Activated CD8-positive, alpha-beta T cell treated with anti-CD3 and anti-CD28 coated beads for 36 hours (primary cell): ENCODE results near the gene RBMX2. TPM values are rescaled to one million over a fixed set of nuclear protein-coding genes. Genes with fewer than 3 reads are reported as not detected.

Source experiments
- ATAC-seq: fragments of 200-7000 bp; cut with Tn5 transposase; one replicate; pipeline ENCODE4 v1.10.0; 2021; ENCODE audit warnings: mild to moderate bottlenecking, moderate library complexity
- CTCF ChIA-PET: fragments of 350-600 bp; sonication (Branson Sonifier 250); formaldehyde crosslinking; loops from one replicate; lab custom pipeline; 2021; ENCODE audit warnings: antibody characterized with exemption; lab: Charles Lee
- POLR2A ChIA-PET: fragments of 350-600 bp; sonication (Branson Sonifier 250); formaldehyde crosslinking; loops from one replicate; lab custom pipeline; 2021; ENCODE audit warnings: antibody characterized with exemption; lab: Charles Lee
- DNase-seq: peaks from one replicate; pipeline ENCODE4 v3.0.0-alpha.2; 2020
- H3K27ac Mint-ChIP-seq: one replicate; pipeline ENCODE4 v1.8.0; 2021; ENCODE audit warnings: mild to moderate bottlenecking, mixed read lengths
- H3K27me3 Mint-ChIP-seq: one replicate; pipeline ENCODE4 v1.8.0; 2021; ENCODE audit warnings: mixed read lengths
- H3K36me3 Mint-ChIP-seq: one replicate; pipeline ENCODE4 v1.8.0; 2021; ENCODE audit warnings: low read depth, mixed read lengths
- H3K4me1 Mint-ChIP-seq: one replicate; pipeline ENCODE4 v1.8.0; 2021; ENCODE audit warnings: low read depth, mixed read lengths
- H3K4me3 Mint-ChIP-seq: one replicate; pipeline ENCODE4 v1.8.0; 2021; ENCODE audit warnings: mild to moderate bottlenecking, moderate library complexity, mixed read lengths
- H3K9me3 Mint-ChIP-seq: one replicate; pipeline ENCODE4 v1.8.0; 2021; ENCODE audit warnings: mixed read lengths
- intact Hi-C: fragments of 100-400 bp; cut with micrococcal nuclease; formaldehyde crosslinking; loops from one replicate; pipeline ENCODE4 v1.10.0; 2022
- total RNA-seq, 2 experiments: library from RNA; stranded (reverse); gene quantifications; one replicate each; pipeline ENCODE4 v1.2.3, GENCODE V29; 2021
- TF ChIP-seq, protein P1 (sequence below): fragments of 200-600 bp; IDR thresholded peaks from one replicate; pipeline ENCODE4 v1.8.0; 2022; ENCODE audit warnings: antibody characterized with exemption, mild to moderate bottlenecking

Gene RBMX2
- total RNA-seq, 2 experiments from 2014 or later = 25.4 to 27.9 TPM

DNA sequence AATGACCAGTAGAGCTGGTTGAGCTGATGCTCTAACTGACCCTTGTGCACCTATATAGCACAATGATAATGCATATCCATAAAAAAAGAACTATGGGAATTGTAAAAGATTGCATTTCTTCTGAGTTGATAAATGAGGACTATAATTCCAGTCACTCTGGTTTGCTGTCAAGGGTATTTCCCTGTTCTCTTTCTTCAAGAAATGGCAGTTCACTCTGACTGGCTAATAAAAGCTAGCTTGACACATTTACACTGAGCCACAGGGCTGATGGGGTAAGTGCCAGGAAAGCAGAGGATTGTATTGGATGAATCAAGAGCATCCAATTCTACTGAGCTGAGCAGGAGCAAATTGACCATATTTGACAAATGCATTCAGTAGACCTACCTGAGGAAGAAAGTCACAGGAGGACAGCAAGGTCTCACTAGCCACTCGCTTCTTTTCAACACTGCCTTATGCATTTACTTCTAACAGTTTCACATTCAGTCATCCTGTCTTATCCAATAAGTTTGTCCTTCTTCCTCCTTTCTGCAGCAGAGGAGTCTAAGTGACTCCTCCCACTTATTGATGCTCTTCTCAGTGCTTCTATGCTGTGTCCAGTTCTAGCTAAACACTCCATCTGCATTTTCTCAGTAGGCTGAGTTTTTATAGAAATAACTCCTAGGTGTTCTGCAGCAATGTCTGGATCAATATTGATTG, 43.0 kb downstream of the RBMX2 start:
- intact Hi-C loops = no loop called here
- no peaks in the 10 kb centered on the region for H3K4me1 Mint-ChIP-seq
- no peaks in the 10 kb centered on the region for H3K27me3 Mint-ChIP-seq
- H3K9me3 Mint-ChIP-seq = no peaks in the 10 kb centered on the region
- no peak overlapping the region for H3K4me3 Mint-ChIP-seq
- DNase-seq = no peak
- TF ChIP-seq, protein P1, sequence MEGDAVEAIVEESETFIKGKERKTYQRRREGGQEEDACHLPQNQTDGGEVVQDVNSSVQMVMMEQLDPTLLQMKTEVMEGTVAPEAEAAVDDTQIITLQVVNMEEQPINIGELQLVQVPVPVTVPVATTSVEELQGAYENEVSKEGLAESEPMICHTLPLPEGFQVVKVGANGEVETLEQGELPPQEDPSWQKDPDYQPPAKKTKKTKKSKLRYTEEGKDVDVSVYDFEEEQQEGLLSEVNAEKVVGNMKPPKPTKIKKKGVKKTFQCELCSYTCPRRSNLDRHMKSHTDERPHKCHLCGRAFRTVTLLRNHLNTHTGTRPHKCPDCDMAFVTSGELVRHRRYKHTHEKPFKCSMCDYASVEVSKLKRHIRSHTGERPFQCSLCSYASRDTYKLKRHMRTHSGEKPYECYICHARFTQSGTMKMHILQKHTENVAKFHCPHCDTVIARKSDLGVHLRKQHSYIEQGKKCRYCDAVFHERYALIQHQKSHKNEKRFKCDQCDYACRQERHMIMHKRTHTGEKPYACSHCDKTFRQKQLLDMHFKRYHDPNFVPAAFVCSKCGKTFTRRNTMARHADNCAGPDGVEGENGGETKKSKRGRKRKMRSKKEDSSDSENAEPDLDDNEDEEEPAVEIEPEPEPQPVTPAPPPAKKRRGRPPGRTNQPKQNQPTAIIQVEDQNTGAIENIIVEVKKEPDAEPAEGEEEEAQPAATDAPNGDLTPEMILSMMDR = no peak
- POLR2A ChIA-PET = no interaction called here
- CTCF ChIA-PET = no interaction called here
- H3K36me3 Mint-ChIP-seq = no peaks in the 10 kb centered on the region
- ATAC-seq = no peak
- no peak overlapping the region for H3K27ac Mint-ChIP-seq

DNA sequence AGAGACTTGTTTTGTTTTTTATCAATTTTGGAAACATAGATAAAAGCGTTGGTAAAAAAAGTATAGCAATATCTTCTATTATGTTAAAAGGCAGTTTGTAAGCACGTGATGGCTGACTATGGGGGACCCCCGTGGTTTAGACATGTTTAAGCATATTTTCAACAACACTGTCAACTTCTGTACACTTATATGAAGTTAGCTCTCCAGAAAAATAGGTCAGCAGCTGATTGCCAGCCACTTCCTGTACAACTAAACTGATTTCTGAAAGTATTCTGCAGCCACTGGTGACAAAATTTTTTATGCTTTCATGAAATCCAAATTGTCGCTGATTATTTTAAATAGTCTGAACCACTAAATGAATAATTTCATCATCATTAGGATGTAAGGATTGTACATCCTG, 45.2 kb downstream of the RBMX2 start:
- Mint-ChIP-seq H3K4me1 (no peaks in the 10 kb centered on the region), H3K36me3 (no peaks in the 10 kb centered on the region)
- CTCF ChIA-PET = no interaction called here

More for the DNA sequence above, 45.2 kb downstream of the RBMX2 start:
- H3K9me3 Mint-ChIP-seq = no peaks in the 10 kb centered on the region
- POLR2A ChIA-PET = no interaction called here
- DNase-seq (no peak), ATAC-seq (no peak)
- TF ChIP-seq, protein P1 = no peak
- intact Hi-C loops = no loop called here
- H3K27ac Mint-ChIP-seq = no peak overlapping the region
- no peaks in the 10 kb centered on the region for H3K27me3 Mint-ChIP-seq
- no peak overlapping the region for H3K4me3 Mint-ChIP-seq

Other genes with a start within 250 kb of the RBMX2 start
- 10 to 100 TPM; 51.5 to 54.3 TPM for gene AIFM1, start 236.1 kb upstream of the RBMX2 start, total RNA-seq
- gene RAB33A, start 230.0 kb upstream of the RBMX2 start, total RNA-seq = 10 to 100 TPM; 28.2 to 28.8 TPM
- 1 to 10 TPM; 5.4 to 5.8 TPM for gene ZNF280C, start 133.1 kb upstream of the RBMX2 start, total RNA-seq
- 1 to 10 TPM; 6.7 to 8.6 TPM for gene SLC25A14, start 62.1 kb upstream of the RBMX2 start, total RNA-seq
- not detected for gene GPR119, start 16.3 kb upstream of the RBMX2 start, total RNA-seq